Tibial artery (tissue), 4 donors: ENCODE measurements around the gene MPO.

ENCODE experiments used
- DNase-seq, 2 donors: peaks; one replicate each; pipeline ENCODE4 v3.0.0-alpha.2; 2019
- H3K27ac ChIP-seq, 2 donors: fragments of 200-600 bp; sonication (generic) in 1 of 2; 1 replicate in 1 of 2; 2 replicates in 1 of 2; pipeline ENCODE4 v1.5.1; 2018 to 2019; ENCODE audit warnings: mild to moderate bottlenecking in 1 of 2
- H3K27me3 ChIP-seq, 2 donors: fragments of 200-600 bp; sonication (generic) in 1 of 2; one replicate each; pipeline versions ENCODE4 v1.5.1 to v1.6.0; 2016 to 2019
- H3K36me3 ChIP-seq, 3 donors: fragments of 200-600 bp; sonication (generic) in 2 of 3; one replicate each; pipeline ENCODE4 v1.5.1; 2016 to 2019; ENCODE audit warnings: mild to moderate bottlenecking in 2 of 3
- H3K4me1 ChIP-seq, 4 donors: fragments of 200-600 bp; sonication (generic) in 2 of 4; 1 replicate in 3 of 4; 2 replicates in 1 of 4; pipeline ENCODE4 v1.5.1; 2016 to 2019
- H3K4me3 ChIP-seq, 2 donors: fragments of 200-600 bp; sonication (generic) in 1 of 2; 1 replicate in 1 of 2; 2 replicates in 1 of 2; pipeline ENCODE4 v1.5.1; 2018 to 2019; ENCODE audit warnings: mild to moderate bottlenecking in 2 of 2
- H3K9me3 ChIP-seq, 3 donors: fragments of 200-600 bp; sonication (generic) in 1 of 3; one replicate each; pipeline ENCODE4 v1.5.1; 2016 to 2019
- CTCF ChIP-seq, 2 experiments: fragments of 200-600 bp in 1 of 2; fragments of 450-650 bp in 1 of 2; IDR thresholded peaks; one replicate each; pipeline ENCODE4 v1.5.1; 2017 to 2019; ENCODE audit warnings: antibody characterized with exemption in 2 of 2, mild to moderate bottlenecking in 1 of 2, moderate library complexity in 1 of 2
- intact Hi-C: fragments of 100-400 bp; cut with DNase I; formaldehyde crosslinking; loops from one replicate; pipeline ENCODE4 v1.15.0; 2023; ENCODE audit warnings: low total_unique reads

The MPO gene

GRCh38 chr17:58270476-58271215 is 10.1 kb downstream of the MPO start:
- DNase-seq: no peak
- H3K36me3 ChIP-seq: no peaks in the 10 kb centered on the region

GRCh38 chr17:58269557-58270291 is 11.0 kb downstream of the MPO start:
- no peak overlapping the region for H3K4me3 ChIP-seq
- H3K36me3 ChIP-seq: no peaks in the 10 kb centered on the region
- peaks cover 0 to 18% of the 10 kb centered on the region in 2 donors for H3K27me3 ChIP-seq
- DNase-seq: no peak
- H3K4me1 ChIP-seq: no peaks in the 10 kb centered on the region
- intact Hi-C loops: no loop called here
- H3K9me3 ChIP-seq: no peaks in the 10 kb centered on the region
- H3K27ac ChIP-seq: no peak overlapping the region
- no peak for TF ChIP-seq CTCF (IDR thresholded peaks at IDR 0.05)

More at GRCh38 chr17:58270476-58271215, 10.1 kb downstream of the MPO start:
- no peaks in the 10 kb centered on the region for H3K9me3 ChIP-seq
- TF ChIP-seq CTCF (IDR thresholded peaks at IDR 0.05): no peak
- H3K27ac ChIP-seq: no peak overlapping the region
- intact Hi-C loops: no loop called here
- H3K4me3 ChIP-seq: no peak overlapping the region
- H3K4me1 ChIP-seq: no peaks in the 10 kb centered on the region
- H3K27me3 ChIP-seq: peaks cover 0 to 15% of the 10 kb centered on the region in 2 donors

- intact Hi-C loops: no loop called here
- Histone ChIP-seq H3K36me3 (no peaks in the 10 kb centered on the region), H3K4me3 (no peak overlapping the region), H3K4me1 (no peaks in the 10 kb centered on the region), H3K9me3 (no peaks in the 10 kb centered on the region), H3K27ac (no peak overlapping the region), H3K27me3 (peaks cover 0 to 24% of the 10 kb centered on the region in 2 donors)
- DNase-seq: no peak
- no peak for TF ChIP-seq CTCF (IDR thresholded peaks at IDR 0.05)
These were observed 11.8 kb downstream of the MPO start for GRCh38 chr17:58268774-58269556.

- peaks cover 0 to 27% of the 10 kb centered on the region in 2 donors for H3K27me3 ChIP-seq
- intact Hi-C loops: no loop called here
- no peaks in the 10 kb centered on the region for H3K4me1 ChIP-seq
- no peak overlapping the region for H3K4me3 ChIP-seq
- no peak for DNase-seq
- no peak for TF ChIP-seq CTCF (IDR thresholded peaks at IDR 0.05)
- no peaks in the 10 kb centered on the region for H3K9me3 ChIP-seq
- no peak overlapping the region for H3K27ac ChIP-seq
- H3K36me3 ChIP-seq: no peaks in the 10 kb centered on the region
These were observed 12.4 kb downstream of the MPO start for GRCh38 chr17:58268326-58268725.

- H3K9me3 ChIP-seq: no peaks in the 10 kb centered on the region
- H3K27me3 ChIP-seq: peaks cover 0 to 26% of the 10 kb centered on the region in 2 donors
- intact Hi-C loops: no loop called here
- no peaks in the 10 kb centered on the region for H3K36me3 ChIP-seq
- TF ChIP-seq CTCF (IDR thresholded peaks at IDR 0.05): no peak
- no peak overlapping the region for H3K4me3 ChIP-seq
- H3K27ac ChIP-seq: no peak overlapping the region
- no peaks in the 10 kb centered on the region for H3K4me1 ChIP-seq
- no peak for DNase-seq
These were observed 13.1 kb downstream of the MPO start for GRCh38 chr17:58267347-58268324.
